Vagina (tissue), 2 donors: Measurements from ENCODE around the gene C2orf76.

Source experiments
- POLR2A ChIP-seq, 2 donors: fragments of 450-650 bp; IDR thresholded peaks; one replicate each; pipeline ENCODE4 v1.6.1; 2017; ENCODE audit warnings: antibody characterized with exemption in 2 of 2, mild to moderate bottlenecking in 2 of 2, moderate library complexity in 2 of 2
- POLR2AphosphoS5 ChIP-seq, 2 donors: sonication (generic); formaldehyde crosslinking; IDR thresholded peaks; one replicate each; pipeline ENCODE4 v1.9.0; 2017; ENCODE audit warnings: antibody characterized with exemption in 2 of 2, mild to moderate bottlenecking in 2 of 2, low read depth in 1 of 2; ENCODE audit not compliant: insufficient read depth in 1 of 2
- TF ChIP-seq, protein P1 (sequence below), 3 experiments: fragments of 450-650 bp in 2 of 3; fragments of 200-600 bp in 1 of 3; sonication (generic) in 1 of 3; IDR thresholded peaks; one replicate each; pipeline ENCODE4 v1.5.1; 2017 to 2019; ENCODE audit warnings: antibody characterized with exemption in 3 of 3, mild to moderate bottlenecking in 2 of 3, moderate library complexity in 2 of 3

DNA sequence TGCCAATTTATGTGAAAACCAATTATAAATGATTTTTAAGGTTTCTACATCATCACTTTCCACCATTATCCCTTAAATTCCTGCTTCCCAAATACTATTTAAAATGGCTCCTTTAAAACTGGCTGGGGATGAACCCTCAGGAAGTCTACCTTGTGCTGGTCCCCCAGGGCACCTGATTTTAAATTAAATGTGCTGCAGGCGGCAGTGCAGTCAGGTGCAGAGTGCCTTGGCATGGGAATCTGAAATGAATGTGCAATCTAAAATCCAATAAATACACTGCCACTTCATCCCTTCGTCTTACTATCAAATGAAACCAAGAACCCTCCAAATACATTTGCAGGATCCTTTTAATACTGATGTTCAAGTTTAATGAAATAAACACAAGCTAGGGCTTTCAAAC is 61.8 kb downstream of the C2orf76 start:
- TF ChIP-seq, protein P1, sequence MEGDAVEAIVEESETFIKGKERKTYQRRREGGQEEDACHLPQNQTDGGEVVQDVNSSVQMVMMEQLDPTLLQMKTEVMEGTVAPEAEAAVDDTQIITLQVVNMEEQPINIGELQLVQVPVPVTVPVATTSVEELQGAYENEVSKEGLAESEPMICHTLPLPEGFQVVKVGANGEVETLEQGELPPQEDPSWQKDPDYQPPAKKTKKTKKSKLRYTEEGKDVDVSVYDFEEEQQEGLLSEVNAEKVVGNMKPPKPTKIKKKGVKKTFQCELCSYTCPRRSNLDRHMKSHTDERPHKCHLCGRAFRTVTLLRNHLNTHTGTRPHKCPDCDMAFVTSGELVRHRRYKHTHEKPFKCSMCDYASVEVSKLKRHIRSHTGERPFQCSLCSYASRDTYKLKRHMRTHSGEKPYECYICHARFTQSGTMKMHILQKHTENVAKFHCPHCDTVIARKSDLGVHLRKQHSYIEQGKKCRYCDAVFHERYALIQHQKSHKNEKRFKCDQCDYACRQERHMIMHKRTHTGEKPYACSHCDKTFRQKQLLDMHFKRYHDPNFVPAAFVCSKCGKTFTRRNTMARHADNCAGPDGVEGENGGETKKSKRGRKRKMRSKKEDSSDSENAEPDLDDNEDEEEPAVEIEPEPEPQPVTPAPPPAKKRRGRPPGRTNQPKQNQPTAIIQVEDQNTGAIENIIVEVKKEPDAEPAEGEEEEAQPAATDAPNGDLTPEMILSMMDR (IDR thresholded peaks at IDR 0.05), result no peak
- TF ChIP-seq POLR2A (IDR thresholded peaks at IDR 0.05) (no peak), POLR2AphosphoS5 (IDR thresholded peaks at IDR 0.05; ENCODE audit: insufficient read depth in 1 of 2, low read depth in 1 of 2) (no peak)
